NCI-H2107 treated with DMSO at 0.1 percent for 48 hours (cell line): ENCODE measurements around the gene TMCC3.
"Not testable (repeated sequence)": the region's sequence is repeated elsewhere in the genome, so short reads cannot be mapped to it uniquely, and the experiment has no call there.

Source experiments
- DNase-seq: peaks from one replicate; lab custom pipeline; 2025; ENCODE audit not compliant: unreplicated experiment; lab: John Stamatoyannopoulos, UW

Gene TMCC3

DNA sequence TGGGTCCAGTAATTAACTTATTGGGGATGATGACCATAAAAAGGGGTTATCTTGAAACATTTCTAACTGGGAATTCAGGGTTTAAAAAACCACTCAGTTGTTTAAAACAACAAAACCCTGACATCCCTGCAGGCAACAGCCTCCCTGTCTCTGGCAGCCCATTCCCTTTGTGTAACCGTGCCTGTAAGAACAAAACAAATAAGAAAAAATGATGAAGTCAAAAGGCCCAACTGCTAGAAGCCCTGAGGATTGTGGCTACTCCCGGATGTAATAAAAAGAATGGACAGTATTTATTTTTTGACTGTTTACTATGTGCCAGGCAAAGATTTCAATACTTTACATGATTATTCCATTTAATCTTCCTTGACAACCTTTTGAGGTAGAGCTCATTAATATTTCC is 75.3 kb downstream of the TMCC3 start:
- no peak for DNase-seq

GRCh38 chr12:94571556-94571955 is 78.8 kb downstream of the TMCC3 start:
- no peak for DNase-seq

GRCh38 chr12:94570161-94570560 is 80.2 kb downstream of the TMCC3 start:
- DNase-seq, result no peak

GRCh38 chr12:94567761-94568160 is 82.6 kb downstream of the TMCC3 start:
- DNase-seq, result no peak

- no peak for DNase-seq
Observed at GRCh38 chr12:94566345-94566744, 84.0 kb downstream of the TMCC3 start.

GRCh38 chr12:94565683-94566082 is 84.7 kb downstream of the TMCC3 start:
- DNase-seq, result no peak

DNA sequence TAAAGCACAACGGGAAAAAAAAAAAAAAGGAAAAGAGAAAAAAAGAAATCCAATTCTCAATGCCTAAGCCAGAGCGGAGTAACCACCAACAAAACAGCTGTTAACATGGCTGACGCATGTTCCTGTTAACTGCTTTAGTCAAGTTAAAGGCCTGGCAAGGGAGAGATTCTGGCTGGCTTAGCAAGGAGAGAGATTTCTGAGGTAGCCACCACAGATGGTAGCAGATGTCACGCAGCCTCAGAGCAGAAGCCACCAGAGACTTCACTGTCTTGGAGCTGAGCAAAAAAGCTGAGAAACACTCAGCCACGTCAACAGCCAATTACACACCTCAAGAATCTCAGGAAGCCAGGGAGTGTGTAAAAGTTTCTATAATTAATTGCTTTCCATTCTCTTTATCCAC is 87.1 kb downstream of the TMCC3 start:
- no peak for DNase-seq

DNA sequence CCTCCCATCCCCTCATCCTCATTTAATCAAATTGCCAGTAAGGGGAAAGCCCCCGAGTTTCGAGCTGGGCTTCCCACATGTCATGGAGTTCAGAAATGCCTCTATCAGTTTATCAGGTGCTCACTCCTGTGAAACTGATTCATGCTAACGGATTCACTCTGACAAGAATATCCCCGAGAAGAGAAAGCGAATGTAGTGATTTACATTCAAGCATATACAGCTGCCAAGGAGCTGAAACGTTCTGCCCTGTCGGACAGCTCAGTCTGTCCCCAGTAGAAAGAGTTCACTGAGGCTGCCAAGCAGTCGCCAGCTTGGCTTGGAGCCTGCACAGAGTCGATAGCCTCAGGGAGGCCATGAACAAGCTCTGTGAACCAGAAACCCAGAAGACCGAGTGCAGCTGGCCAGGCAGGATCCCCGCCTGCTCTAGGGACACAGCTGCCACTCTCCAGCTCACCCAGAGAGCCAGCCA is 88.4 kb downstream of the TMCC3 start:
- DNase-seq, result no peak

DNA sequence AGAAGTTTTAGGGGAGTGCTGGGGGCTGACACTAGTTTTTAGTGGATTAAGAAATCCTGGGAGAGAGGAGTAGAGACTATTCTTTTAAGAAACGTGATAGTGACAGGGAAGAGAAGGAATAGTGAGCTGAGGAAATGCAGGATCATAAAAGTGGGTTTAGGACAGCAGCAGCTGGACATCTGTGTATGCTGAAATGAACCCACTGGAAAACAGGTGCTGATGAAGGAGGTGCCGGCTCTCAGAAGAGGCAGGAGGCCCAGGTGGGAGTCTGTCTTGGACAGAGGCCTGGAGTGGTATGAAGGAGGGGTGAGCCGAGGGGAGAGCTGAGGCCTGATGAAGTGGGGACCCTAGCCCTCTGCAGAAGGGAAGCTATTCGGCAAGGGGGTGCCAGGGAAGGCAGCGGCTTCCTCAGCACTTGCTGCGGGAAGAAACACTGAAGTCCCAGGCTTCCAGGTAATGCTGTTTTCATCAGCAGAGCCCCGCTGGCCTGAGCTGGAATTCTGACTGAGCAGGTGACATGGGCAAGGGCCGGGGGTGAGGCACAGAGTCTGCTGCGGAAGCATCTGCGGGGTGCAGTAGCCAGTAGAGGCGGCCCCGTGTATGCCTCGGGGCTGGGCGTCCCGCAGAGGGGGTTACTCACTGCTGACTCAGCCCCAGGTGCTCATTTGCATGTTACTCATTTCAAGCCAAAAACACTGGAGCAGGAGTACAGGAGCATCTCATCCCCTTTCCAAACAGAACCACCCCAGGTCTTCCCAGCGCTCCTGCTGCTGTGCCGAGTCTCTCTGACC is 89.7 kb downstream of the TMCC3 start:
- DNase-seq, result peak; percentile 47

GRCh38 chr12:94558612-94559011 is 91.7 kb downstream of the TMCC3 start:
- DNase-seq, result no peak

DNA sequence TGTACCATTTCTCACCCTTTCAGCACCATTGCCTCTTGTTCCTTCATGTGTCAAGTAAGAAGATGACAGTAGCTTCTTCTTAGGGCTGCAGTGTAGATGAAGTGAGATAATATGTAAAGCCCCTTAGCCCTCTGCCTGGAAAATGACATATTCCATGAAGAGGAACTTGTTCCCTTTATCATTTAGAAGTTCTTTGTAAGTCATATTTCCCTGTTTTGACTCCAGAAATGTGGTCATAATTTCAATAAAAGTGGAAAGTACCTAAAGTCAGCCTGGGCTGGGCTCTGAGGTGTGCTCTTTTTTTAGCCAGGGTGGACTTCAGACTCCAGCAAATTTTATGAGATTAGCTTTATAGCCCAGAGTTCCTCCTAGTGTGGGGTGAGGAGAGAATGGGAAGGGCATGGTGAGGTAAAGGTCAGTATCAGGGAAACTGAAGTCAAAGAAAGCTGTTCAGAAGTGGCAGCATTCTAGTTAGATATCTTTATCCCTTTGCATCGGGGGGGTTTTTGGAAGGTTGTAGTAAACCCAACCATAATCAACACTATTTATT is 92.5 kb downstream of the TMCC3 start:
- DNase-seq, result no peak

DNA sequence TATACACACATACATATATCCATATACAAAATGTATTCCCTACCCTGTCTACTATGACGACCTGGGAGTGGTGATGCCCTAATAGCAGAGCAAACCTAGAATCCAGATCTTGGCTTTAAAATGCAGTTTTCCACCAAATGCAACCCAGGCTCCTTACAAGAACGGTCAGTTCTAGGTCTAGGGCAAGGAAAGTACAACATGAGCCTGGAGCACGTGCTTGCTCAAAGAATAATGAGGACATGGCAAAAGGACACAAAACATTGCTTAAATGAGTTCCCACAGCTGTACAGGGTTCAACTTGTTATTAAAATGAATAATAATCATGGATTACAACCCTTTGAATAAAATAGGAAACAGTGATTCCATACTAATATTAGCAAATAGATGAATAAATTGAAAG is 94.7 kb downstream of the TMCC3 start:
- DNase-seq, result no peak

DNA sequence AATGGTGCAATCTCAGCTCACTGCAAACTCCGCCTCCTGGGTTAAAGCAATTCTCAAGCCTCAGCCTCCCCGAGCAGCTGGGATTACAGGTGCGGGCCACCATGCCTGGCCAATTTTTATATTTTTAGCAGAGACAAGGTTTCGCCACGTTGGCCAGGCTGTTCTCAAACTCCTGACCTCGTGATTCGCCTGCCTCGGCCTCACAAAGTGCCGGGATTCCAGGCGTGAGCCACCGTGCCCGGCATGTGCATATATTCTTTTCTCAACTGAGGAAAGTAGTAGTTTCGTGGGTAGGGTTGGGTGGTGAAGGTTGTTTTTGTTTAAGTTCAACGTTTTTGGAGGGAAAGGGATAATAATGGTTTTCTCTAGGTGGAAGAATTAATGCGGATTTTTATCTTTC is 96.5 kb downstream of the TMCC3 start:
- no peak for DNase-seq

DNA sequence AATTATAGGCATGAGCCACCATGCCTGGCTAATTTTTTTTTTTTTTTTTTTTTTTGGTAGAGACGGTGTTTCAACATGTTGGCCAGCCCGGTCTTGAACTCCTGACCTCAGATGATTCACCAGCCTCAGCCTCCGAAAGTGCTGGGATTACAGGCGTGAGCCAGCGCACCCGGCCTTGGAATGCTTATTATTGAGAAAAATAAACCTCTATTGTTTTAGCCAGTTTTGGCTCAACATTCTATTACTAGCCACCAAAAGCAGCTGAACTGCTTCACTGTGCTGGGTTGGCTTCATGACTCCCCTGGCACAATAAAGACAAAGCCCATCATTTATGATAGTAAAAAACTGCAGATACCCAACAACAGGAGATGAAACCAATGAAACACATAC is 97.2 kb downstream of the TMCC3 start:
- no peak for DNase-seq

- no peak for DNase-seq
Observed at GRCh38 chr12:94551810-94552209, 98.5 kb downstream of the TMCC3 start.

- DNase-seq, result no peak
Observed at GRCh38 chr12:94550964-94551363, 99.4 kb downstream of the TMCC3 start.

- not testable (repeated sequence) for DNase-seq
Observed at GRCh38 chr12:94548833-94549232, 101.5 kb downstream of the TMCC3 start.

GRCh38 chr12:94545935-94546771 is 104.2 kb downstream of the TMCC3 start:
- DNase-seq, result peak; percentile 11

DNA sequence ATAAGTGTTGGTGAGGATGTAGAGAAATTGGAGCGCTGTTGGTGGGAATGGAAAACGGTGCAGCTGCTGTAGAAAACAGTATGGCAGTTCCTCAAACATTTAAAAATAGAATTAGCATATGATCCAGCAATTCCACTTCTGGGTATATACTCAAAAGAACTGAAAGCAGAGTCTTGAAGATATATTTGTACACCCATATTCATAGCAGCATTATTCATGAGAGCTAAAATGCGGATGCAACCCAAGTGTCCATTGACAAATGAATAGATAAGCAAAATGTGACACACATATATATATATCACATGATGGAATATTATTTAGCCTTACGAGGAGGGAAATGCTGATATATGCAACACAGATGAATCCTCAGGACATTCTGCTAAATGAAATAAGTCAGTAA is 106.0 kb downstream of the TMCC3 start:
- DNase-seq, result no peak

- DNase-seq, result no peak
Observed at GRCh38 chr12:94538318-94538717, 112.0 kb downstream of the TMCC3 start.

DNA sequence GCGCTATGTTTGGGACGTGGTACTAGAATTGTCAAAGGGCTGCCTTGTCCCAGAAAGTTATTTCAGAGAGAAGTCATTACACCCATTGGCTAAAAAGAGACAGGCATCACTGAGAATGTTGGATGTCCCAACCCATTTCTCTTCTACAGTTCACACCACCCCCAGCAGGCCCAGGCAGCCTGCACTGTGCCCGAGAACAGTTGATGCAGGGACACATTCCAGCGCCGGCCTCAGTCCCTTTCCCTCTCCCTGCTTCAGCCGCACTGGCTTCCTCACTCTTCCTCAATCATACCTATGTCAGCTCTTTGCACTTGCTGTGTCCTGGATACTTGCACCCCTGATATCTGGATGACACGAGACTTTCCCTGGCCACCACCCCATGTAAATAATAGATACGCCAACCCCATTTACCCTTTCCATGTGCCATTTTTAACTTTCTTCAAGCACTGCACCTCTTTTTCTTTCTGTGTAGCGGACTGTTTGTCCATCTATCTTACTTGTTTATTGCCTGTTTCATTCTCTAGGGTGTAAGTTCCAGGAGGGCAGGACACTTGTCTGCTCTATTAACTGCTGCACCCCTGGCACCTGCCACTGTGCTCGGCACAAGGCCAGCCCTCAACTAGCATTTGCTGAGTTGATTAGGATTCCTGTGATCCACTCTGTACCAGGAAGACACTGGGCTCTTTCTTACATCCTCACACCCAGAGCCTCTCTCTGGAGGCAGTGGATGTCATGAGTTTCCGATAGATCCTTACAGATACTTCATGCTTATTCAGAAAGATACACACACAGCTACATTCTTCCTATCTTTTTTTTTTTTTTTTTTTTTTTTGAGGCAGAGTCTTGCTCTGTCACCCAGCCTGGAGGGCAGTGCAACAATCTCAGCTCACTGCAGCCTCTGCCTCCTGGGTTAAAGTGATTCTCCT is 114.1 kb downstream of the TMCC3 start:
- no peak for DNase-seq
